ENCODE measurements around the gene PGA3.
"Not testable (repeated sequence)": the region's sequence is repeated elsewhere in the genome, so short reads cannot be mapped to it uniquely, and the experiment has no call there.

The PGA3 gene

DNA sequence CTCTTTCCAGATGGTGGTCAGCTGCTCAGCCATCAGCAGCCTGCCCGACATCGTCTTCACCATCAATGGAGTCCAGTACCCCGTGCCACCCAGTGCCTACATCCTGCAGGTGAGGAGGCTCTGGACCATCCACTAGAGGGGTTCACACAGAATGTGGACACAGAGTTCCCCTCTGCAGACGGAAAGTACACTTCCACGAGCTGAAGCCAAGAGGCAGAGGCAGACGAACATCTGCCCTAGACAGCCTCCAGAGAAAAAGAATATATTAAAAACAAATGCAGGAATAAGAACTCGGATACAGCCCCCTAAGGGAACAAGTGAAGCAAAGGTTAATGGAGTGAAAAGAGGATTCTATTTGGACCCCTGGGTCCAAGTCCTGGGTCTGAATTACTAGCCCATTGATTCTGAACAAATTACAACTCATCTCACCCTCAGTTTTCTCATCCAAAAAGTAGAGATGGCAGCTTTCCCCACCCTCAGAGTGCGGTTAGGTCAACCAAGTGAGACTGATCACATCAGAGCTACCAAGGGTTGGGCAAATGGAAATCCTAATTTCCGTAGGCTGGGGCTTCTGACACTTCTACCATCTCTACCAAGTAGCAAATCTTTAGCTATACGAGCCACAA is 8.1 kb downstream of the PGA3 start:
- DNase-seq = not testable (repeated sequence)

DNA sequence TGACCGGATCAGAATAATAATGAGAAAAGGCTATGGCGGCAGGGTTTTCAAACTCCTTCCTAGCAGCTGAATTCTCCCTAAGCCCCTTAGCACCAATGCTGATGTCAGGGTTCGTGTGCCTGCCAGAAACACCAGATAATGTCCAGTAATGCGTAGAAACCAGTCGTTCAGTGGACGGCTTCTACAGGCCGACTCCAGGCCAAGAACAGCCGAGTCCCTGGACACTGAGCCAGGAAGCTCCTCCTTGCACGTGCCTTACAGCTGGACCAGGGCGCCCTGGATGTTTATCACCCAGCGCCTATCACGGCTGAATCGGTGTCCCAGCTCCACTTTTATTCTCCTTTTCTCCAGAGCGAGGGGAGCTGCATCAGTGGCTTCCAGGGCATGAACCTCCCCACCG is 8.9 kb downstream of the PGA3 start:
- DNase-seq = not testable (repeated sequence)

DNA sequence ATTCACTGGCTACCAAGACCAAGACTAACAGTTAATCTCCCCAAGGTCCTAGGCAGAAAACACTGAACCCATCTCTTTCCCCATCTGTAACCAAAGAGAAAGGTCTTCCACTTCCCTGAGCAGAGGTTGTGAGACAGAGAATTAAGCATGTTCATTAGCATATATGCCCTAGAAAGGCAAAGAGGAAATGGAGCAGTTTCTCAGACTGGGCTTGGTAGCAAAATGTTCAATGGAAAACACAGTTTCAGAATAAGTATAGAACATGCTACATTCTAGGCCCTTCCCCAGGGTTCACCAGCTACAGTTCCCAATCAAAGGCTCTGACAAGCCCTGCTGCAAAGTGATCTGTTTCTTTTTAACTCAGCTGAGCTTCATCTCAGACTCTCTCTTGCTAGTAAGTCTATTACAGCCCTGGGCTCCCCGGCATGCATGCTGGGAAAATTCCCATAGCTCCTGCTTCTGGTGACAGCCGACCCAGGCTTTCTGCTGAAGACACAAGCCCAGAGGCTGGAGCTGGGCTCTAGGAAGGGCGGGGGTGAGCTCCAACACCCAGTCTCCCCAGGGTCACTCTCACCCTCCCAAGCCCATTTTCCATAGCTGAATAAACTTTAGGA is 10.5 kb downstream of the PGA3 start:
- not testable (repeated sequence) for DNase-seq

DNA sequence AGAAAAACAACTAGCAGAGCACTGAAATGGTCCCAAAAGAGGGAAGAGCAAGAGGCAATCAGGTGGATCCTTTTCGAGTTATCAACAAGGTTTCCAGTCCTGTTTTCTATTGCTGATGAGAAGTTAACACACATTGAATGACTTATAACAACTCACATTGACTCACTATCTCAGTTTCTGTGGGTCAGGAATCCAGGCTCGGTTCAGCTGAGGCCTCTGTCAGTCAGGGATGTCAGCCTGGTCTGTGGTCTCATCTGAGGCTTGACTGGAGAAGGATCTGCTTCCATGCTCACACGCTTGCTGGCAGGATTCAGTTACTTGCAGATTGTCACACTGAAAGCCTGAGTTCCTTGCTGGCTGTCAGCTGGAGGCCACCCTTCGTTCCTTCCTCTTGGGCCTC is 15.0 kb downstream of the PGA3 start:
- not testable (repeated sequence) for DNase-seq

DNA sequence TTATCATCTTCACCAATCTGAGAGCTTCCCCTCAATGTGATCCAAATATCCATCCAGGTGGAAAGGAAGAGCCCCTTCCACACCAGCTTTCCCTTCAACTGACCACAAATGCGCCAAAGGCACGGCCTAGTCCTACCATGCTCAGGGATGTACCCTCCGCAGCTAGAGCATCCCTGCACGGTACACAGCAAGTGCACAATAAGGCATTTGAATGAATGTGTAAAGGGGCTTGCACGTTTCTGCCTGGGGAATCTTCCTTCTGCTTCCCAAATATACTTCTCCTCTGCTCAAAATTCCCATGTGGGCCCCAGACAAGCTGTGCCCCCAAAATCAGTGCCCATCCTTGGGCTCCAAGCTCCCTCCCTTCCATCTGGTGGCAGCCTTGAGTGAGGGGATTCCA is 15.7 kb downstream of the PGA3 start:
- not testable (repeated sequence) for DNase-seq

DNA sequence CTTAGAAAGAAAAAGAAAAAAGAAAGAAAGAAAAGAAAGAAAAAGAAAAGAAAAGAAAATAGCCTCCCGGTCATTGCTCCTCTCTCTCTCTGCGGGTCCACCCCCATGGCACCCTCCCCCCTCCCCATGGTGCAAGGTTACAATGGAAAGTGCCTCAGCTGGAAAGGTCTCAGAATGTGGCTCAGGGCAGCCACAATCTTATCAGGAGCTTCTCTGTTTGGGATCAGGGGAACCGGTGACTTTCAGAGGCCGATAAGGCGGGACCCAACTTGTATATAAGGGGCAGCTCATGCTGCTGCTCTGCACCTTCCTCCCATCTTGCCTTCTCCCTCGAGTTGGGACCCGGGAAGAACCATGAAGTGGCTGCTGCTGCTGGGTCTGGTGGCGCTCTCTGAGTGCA is 18.7 kb downstream of the PGA3 start, which contains the start of gene PGA4:
Gene PGA4 (plus strand): TSS at position 301 of the 400 bp plus-strand sequence. CDS start 54 bp downstream, at position 355.
- DNase-seq = not testable (repeated sequence)

DNA sequence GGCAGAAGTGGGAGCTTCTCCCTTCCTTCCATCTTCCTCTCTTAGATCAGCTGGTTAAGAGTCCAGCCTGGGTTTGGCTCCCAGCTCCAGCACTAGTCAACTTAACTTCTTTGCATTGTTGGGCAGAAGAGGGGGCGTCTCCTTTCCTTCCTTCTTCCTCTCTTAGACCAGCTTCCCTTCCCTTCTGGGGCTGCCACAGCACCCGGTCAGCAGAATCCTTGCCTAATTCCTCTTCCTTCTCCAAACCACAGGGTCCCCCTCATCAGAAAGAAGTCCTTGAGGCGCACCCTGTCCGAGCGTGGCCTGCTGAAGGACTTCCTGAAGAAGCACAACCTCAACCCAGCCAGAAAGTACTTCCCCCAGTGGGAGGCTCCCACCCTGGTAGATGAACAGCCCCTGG is 19.4 kb downstream of the PGA3 start:
- not testable (repeated sequence) for DNase-seq

DNA sequence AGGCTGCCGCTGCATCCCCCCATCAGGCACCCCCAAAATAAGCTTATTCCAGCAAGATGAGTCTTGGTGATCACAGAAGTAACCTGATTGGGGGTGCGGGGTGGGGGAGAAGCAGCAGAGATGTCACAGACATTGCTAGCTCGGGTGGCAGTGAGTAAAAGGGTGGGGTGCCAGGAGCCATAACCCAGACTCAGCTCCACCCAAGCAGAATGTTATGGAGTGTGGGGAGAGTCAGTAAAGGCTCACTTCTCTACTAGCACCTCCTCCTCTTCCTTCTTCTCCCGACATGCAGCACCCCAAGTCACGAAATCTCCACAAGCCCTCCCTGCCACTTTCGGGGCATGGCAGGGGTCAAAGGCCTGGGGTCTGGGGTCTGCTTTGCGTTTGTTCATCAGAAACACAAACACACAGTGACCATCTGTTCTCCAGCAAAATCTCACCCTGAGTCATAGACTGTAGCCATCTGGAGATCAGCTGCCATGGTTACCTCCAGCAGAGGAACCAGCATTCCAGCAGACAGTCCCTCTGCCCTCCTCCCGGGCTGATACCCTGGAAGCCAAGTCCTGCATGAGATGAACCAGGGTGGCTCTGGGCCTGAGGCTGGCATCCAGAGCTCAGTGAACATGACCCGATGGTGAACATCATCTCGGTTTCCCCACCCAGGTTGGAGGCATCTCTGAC is 23.3 kb downstream of the PGA3 start:
- DNase-seq = not testable (repeated sequence)

DNA sequence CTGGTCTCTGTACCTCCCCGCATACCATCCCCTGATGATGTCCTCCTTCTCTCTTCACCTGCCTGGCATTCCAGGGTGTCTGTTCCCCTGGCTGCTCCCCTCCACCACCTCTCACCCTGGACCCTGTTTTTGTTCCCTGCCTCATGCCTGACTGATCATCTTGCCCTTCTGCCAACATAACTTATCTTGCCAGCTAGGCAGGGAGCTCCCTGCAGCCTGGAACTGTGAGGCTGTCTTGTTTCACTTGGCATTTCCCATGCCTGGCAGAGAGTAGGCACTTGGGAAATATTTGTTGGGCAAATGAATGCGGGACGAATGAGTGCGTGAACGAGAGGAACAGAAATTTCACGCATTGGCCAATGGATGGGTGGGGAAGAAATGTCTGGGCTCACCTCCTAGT is 26.1 kb downstream of the PGA3 start:
- DNase-seq = not testable (repeated sequence)

DNA sequence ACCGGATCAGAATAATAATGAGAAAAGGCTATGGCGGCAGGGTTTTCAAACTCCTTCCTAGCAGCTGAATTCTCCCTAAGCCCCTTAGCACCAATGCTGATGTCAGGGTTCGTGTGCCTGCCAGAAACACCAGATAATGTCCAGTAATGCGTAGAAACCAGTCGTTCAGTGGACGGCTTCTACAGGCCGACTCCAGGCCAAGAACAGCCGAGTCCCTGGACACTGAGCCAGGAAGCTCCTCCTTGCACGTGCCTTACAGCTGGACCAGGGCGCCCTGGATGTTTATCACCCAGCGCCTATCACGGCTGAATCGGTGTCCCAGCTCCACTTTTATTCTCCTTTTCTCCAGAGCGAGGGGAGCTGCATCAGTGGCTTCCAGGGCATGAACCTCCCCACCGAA is 27.7 kb downstream of the PGA3 start:
- DNase-seq = not testable (repeated sequence)

DNA sequence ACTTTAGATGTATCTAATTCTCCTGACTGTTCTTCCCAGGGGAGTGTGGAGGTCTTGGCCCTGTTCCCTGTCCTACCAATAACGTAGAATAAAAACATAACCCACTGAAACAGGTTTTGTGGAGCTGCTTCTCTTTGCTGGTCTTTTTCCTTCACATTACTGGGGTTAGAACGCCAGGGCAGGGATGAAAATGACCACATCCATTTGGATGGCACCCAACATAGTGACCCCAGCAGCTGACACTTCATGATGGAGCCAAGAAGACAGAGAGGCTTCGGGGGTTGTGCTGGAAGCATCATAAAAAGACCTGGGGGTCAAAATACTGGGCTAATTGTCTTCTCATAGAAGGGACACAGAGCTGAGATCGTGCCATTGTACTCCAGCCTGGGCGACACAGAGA is 28.3 kb downstream of the PGA3 start:
- DNase-seq = not testable (repeated sequence)

DNA sequence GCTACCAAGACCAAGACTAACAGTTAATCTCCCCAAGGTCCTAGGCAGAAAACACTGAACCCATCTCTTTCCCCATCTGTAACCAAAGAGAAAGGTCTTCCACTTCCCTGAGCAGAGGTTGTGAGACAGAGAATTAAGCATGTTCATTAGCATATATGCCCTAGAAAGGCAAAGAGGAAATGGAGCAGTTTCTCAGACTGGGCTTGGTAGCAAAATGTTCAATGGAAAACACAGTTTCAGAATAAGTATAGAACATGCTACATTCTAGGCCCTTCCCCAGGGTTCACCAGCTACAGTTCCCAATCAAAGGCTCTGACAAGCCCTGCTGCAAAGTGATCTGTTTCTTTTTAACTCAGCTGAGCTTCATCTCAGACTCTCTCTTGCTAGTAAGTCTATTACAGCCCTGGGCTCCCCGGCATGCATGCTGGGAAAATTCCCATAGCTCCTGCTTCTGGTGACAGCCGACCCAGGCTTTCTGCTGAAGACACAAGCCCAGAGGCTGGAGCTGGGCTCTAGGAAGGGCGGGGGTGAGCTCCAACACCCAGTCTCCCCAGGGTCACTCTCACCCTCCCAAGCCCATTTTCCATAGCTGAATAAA is 29.3 kb downstream of the PGA3 start:
- DNase-seq = not testable (repeated sequence)

DNA sequence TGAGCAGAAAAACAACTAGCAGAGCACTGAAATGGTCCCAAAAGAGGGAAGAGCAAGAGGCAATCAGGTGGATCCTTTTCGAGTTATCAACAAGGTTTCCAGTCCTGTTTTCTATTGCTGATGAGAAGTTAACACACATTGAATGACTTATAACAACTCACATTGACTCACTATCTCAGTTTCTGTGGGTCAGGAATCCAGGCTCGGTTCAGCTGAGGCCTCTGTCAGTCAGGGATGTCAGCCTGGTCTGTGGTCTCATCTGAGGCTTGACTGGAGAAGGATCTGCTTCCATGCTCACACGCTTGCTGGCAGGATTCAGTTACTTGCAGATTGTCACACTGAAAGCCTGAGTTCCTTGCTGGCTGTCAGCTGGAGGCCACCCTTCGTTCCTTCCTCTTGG is 33.8 kb downstream of the PGA3 start:
- not testable (repeated sequence) for DNase-seq

DNA sequence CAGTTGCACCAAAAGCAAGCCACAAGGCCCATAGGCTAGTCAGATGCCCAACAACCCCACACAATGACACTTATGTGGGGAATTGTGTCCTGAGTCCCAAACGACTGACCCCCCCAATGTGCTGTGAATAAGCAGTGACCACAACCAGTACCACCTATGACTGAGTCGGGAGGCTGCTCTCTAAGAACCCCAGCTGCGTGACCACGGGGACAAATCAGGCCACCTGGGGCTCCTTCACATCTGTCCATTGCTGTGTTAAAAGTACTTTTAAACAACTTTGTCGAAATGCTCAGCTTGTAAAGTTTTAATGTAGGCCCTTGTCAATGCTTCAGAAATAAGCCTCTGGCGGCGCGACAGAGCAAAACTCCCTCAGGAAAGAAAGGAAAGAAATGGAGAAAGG is 37.0 kb downstream of the PGA3 start:
- DNase-seq = not testable (repeated sequence)

DNA sequence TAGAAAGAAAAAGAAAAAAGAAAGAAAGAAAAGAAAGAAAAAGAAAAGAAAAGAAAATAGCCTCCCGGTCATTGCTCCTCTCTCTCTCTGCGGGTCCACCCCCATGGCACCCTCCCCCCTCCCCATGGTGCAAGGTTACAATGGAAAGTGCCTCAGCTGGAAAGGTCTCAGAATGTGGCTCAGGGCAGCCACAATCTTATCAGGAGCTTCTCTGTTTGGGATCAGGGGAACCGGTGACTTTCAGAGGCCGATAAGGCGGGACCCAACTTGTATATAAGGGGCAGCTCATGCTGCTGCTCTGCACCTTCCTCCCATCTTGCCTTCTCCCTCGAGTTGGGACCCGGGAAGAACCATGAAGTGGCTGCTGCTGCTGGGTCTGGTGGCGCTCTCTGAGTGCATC is 37.6 kb downstream of the PGA3 start, which contains the start of gene PGA5:
Gene PGA5 (plus strand): TSS at position 301 of the 400 bp plus-strand sequence. CDS start 52 bp downstream, at position 353.
- DNase-seq = not testable (repeated sequence)

DNA sequence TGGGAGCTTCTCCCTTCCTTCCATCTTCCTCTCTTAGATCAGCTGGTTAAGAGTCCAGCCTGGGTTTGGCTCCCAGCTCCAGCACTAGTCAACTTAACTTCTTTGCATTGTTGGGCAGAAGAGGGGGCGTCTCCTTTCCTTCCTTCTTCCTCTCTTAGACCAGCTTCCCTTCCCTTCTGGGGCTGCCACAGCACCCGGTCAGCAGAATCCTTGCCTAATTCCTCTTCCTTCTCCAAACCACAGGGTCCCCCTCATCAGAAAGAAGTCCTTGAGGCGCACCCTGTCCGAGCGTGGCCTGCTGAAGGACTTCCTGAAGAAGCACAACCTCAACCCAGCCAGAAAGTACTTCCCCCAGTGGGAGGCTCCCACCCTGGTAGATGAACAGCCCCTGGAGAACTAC is 38.2 kb downstream of the PGA3 start:
- not testable (repeated sequence) for DNase-seq

DNA sequence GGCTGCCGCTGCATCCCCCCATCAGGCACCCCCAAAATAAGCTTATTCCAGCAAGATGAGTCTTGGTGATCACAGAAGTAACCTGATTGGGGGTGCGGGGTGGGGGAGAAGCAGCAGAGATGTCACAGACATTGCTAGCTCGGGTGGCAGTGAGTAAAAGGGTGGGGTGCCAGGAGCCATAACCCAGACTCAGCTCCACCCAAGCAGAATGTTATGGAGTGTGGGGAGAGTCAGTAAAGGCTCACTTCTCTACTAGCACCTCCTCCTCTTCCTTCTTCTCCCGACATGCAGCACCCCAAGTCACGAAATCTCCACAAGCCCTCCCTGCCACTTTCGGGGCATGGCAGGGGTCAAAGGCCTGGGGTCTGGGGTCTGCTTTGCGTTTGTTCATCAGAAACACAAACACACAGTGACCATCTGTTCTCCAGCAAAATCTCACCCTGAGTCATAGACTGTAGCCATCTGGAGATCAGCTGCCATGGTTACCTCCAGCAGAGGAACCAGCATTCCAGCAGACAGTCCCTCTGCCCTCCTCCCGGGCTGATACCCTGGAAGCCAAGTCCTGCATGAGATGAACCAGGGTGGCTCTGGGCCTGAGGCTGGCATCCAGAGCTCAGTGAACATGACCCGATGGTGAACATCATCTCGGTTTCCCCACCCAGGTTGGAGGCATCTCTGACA is 42.1 kb downstream of the PGA3 start:
- not testable (repeated sequence) for DNase-seq

DNA sequence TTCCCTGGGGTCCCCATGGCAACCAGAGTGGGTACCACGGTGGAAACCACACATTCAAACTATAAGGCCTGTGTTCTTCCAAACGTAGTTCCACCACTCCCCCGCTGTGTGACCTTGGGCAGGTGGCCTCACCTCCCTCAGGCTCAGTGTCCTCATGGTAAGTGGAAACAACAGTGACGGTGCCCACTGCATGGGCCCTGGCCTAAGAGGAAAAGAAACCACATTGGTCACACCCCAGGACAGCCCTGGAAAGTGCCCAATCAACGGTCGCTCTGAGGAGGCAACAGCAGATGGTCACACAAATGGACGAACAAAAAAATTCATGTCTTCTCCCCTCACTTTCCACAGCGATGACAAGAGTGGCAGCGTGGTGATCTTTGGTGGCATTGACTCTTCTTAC is 44.8 kb downstream of the PGA3 start:
- not testable (repeated sequence) for DNase-seq

DNA sequence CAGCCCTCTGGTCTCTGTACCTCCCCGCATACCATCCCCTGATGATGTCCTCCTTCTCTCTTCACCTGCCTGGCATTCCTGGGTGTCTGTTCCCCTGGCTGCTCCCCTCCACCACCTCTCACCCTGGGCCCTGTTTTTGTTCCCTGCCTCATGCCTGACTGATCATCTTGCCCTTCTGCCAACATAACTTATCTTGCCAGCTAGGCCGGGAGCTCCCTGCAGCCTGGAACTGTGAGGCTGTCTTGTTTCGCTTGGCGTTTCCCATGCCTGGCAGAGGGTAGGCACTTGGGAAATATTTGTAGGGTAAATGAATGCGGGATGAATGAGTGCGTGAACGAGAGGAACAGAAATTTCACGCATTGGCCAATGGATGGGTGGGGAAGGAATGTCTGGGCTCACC is 45.9 kb downstream of the PGA3 start:
- not testable (repeated sequence) for DNase-seq

DNA sequence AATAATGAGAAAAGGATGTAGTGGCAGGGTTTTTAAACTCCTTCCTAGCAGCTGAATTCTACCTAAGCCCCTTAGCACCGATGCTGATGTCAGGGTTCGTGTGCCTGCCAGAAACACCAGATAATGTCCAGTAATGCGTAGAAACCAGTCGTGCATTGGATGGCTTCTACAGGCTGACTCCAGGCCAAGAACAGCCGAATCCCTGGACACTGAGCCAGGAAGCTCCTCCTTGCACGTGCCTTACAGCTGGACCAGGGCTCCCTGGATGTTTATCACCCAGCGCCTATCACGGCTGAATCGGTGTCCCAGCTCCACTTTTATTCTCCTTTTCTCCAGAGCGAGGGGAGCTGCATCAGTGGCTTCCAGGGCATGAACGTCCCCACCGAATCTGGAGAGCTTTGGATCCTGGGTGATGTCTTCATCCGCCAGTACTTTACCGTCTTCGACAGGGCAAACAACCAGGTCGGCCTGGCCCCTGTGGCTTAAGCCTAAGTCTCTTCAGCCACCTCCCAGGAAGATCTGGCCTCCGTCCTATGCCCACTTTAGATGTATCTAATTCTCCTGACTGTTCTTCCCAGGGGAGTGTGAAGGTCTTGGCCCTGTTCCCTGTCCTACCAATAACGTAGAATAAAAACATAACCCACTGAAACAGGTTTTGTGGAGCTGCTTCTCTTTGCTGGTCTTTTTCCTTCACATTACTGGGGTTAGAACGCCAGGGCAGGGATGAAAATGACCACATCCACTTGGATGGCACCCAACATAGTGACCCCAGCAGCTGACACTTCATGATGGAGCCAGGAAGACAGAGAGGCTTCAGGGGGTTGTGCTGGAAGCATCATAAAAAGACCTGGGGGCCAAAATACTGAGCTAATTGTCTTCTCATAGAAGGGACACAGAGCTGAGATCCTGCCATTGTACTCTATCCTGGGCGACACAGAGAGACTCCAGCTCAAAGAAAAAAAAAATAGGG is 47.8 kb downstream of the PGA3 start:
- not testable (repeated sequence) for DNase-seq

DNA sequence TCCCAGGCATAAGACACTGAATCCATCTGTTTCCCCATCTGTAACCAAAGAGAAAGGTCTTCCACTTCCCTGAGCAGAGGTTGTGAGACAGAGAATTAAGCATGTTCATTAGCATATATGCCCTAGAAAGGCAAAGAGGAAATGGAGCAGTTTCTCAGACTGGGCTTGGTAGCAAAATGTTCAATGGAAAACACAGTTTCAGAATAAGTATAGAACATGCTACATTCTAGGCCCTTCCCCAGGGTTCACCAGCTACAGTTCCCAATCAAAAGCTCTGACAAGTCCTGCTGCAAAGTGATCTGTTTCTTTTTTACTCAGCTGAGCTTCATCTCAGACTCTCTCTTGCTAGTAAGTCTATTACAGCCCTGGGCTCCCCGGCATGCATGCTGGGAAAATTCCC is 49.0 kb downstream of the PGA3 start:
- DNase-seq = not testable (repeated sequence)

All from CD4-positive, alpha-beta T cell treated with Interleukin-17A for 4 hours (primary cell).